SH-SY5Y (cell line): ENCODE data around the gene KCTD5.

ENCODE experiments used
- GATA2 ChIP-seq: IDR thresholded peaks from 2 replicates; pipeline ENCODE4 v1.6.1; 2011; ENCODE audit warnings: mild to moderate bottlenecking, low read depth, low read length
- GATA3 ChIP-seq: IDR thresholded peaks from 2 replicates; pipeline ENCODE4 v1.6.1; 2011; ENCODE audit warnings: low read depth, mild to moderate bottlenecking, low read length, moderate library complexity

- TF ChIP-seq GATA2 (no peak), GATA3 (no peak)
These were observed 67.2 kb downstream of the KCTD5 start for GRCh38 chr16:2749476-2749875.
